ENCODE results near the gene SLC25A25. TPM values are rescaled to one million over a fixed set of nuclear protein-coding genes. Genes with fewer than 3 reads are reported as not detected.

The SLC25A25 gene
- total and polyA plus RNA-seq, 2 donors (not counting 3 experiments of a cell fraction or from before 2014, with no cell fraction given): 18.1 to 20.2 TPM

- intact Hi-C loops (cut with micrococcal nuclease) (no loop called here), dilution Hi-C loops (cut with MboI; ENCODE audit: extremely low pct_ligation_motif_present, low sequenced_read_pairs) (no loop called here)
- DNase-seq (ENCODE audit: low read depth, low spot score): no peak
- H3K9me1 ChIP-seq (replicated peaks; ENCODE audit: control insufficient read depth, extremely low read depth, insufficient read depth, low read length): no peaks in the 10 kb centered on the region
- BruUV-seq (replicated peaks): no TSS peak
- no peaks in the 10 kb centered on the region for H3K27me3 ChIP-seq (ENCODE audit: control insufficient read depth in 2 of 2, insufficient read depth in 2 of 2, low read length in 2 of 2)
- ChIA-PET POLR2A (no interaction called here), CTCF (interaction anchor here (1.3 kb wide), 1 partner anchor 36 kb away, joined by 3 read pairs; no protein-coding TSS in a partner anchor)
- no peak overlapping the region for H2AFZ ChIP-seq (ENCODE audit: low read depth, low read length)
- H3K27ac ChIP-seq (ENCODE audit: insufficient read depth, low read depth, low read length): no peak overlapping the region
- TF ChIP-seq CTCF (IDR thresholded peaks at IDR 0.05; ENCODE audit: extremely low read depth in 1 of 2, insufficient read depth in 1 of 2, low read depth in 1 of 2, low read length in 2 of 2) (no peak), POLR2A (IDR thresholded peaks at IDR 0.05; ENCODE audit: low read depth, low read length) (no peak), MYC (IDR thresholded peaks at IDR 0.05; ENCODE audit: low read depth, low read length) (no peak), JUN (IDR thresholded peaks at IDR 0.05; ENCODE audit: borderline replicate concordance, insufficient read depth, insufficient read length, low read depth) (no peak), FOS (IDR thresholded peaks at IDR 0.05; ENCODE audit: borderline replicate concordance, insufficient read depth, low read length) (no peak), MAX (IDR thresholded peaks at IDR 0.05; ENCODE audit: insufficient read depth, insufficient read length) (no peak), GATA2 (IDR thresholded peaks at IDR 0.05; ENCODE audit: insufficient read depth, insufficient read length, low read depth, low read length) (no peak), POLR2AphosphoS5 (IDR thresholded peaks at IDR 0.05; ENCODE audit: insufficient read depth, low read depth, low read length) (no peak), EZH2 (IDR thresholded peaks at IDR 0.05; ENCODE audit: borderline replicate concordance, low read depth, low read length, severe bottlenecking) (no peak)
- no peaks in the 10 kb centered on the region for H3K79me2 ChIP-seq (ENCODE audit: control insufficient read depth, insufficient read depth, low read length)
- H3K4me2 ChIP-seq (ENCODE audit: insufficient read depth, low read length): no peak overlapping the region
- no peaks in the 10 kb centered on the region for H3K9me3 ChIP-seq (replicated peaks; ENCODE audit: control insufficient read depth, insufficient read depth, low read length)
- H3K36me3 ChIP-seq (ENCODE audit: control insufficient read depth in 2 of 2, extremely low read depth in 1 of 2, insufficient read depth in 2 of 2, low read length in 2 of 2): no peaks in the 10 kb centered on the region
- no peaks in the 10 kb centered on the region for H4K20me1 ChIP-seq (replicated peaks; ENCODE audit: control insufficient read depth, extremely low read depth, insufficient read depth, low read length)
- FAIRE-seq: no peak
- H3K9ac ChIP-seq (replicated peaks; ENCODE audit: extremely low read depth, insufficient read depth, low read length): no peak overlapping the region
- no peak overlapping the region for H3K4me3 ChIP-seq (replicated peaks in 1 of 3; ENCODE audit: insufficient read depth in 1 of 3, low read depth in 1 of 3, low read length in 3 of 3)
- no peaks in the 10 kb centered on the region for H3K4me1 ChIP-seq (ENCODE audit: control insufficient read depth, extremely low read depth, insufficient read depth, low read length)
Observed at GRCh38 chr9:128153060-128153946, 85.3 kb downstream of the SLC25A25 start.

All from endothelial cell of umbilical vein (primary cell).